Measurements from ENCODE around the gene MGAT5B. TPM values are rescaled to one million over a fixed set of nuclear protein-coding genes. Genes with fewer than 3 reads are reported as not detected.

Gene MGAT5B
- total and polyA plus RNA-seq, 9 of the 15 experiments (the other 6 are each of a cell fraction or from before 2014, with no cell fraction given): 0.09 to 0.43 (median 0.18) TPM; not detected in 4

GRCh38 chr17:76830987-76831715, 37.1 kb upstream of the MGAT5B start:
- no peaks in the 10 kb centered on the region for H3K9me3 ChIP-seq (replicated peaks; ENCODE audit: control insufficient read depth, insufficient read depth, low read depth, low read length)
- ChIA-PET POLR2A (interaction anchor here (0.9 kb wide), 1 partner anchor 26 kb away, joined by 3 read pairs; no protein-coding TSS in a partner anchor), CTCF (ENCODE audit: low intra/inter-chr PET ratio) (no interaction called here)
- no peaks in the 10 kb centered on the region for H4K20me1 ChIP-seq (replicated peaks; ENCODE audit: control insufficient read depth, insufficient read depth, low read length)
- no TSS peak for BruUV-seq (replicated peaks)
- DNase-seq (ENCODE audit: extremely low read depth in 1 of 4, low spot score in 3 of 4) (no peak), FAIRE-seq (no peak), ATAC-seq (no peak)
- H3K9ac ChIP-seq (ENCODE audit: insufficient read depth in 1 of 2, low read depth in 2 of 2, low read length in 2 of 2): no peak overlapping the region
- H3K36me3 ChIP-seq (ENCODE audit: control insufficient read depth, insufficient read depth, low read length): no peaks in the 10 kb centered on the region
- H3K4me2 ChIP-seq (ENCODE audit: insufficient read depth, low read length): no peak overlapping the region
- no peak overlapping the region for H2AFZ ChIP-seq (ENCODE audit: low read depth, low read length)
- in situ Hi-C loops (cut with MboI): no loop called here
- no peak overlapping the region for H3K27ac ChIP-seq (ENCODE audit: extremely low read depth, low read depth, low read length)
- TF ChIP-seq TAL1 (IDR thresholded peaks at IDR 0.05) (no peak), BCLAF1 (IDR thresholded peaks at IDR 0.05; ENCODE audit: borderline replicate concordance in 1 of 2, control insufficient read depth in 1 of 2, low read depth in 2 of 2, low read length in 1 of 2) (no peak), MECOM (CRISPR knock-in tag; IDR thresholded peaks at IDR 0.05) (no peak), TRIM28 (IDR thresholded peaks at IDR 0.05) (no peak), MTA3 (IDR thresholded peaks at IDR 0.05; ENCODE audit: borderline replicate concordance) (no peak), ARID4B (CRISPR knock-in tag; IDR thresholded peaks at IDR 0.05) (no peak), RBM39 (optimal IDR thresholded peaks at IDR 0.05; ENCODE audit: low read depth, low read length) (no peak), SLC30A9 (CRISPR knock-in tag; IDR thresholded peaks at IDR 0.05) (no peak), SAFB2 (IDR thresholded peaks at IDR 0.05; ENCODE audit: borderline replicate concordance, low read depth, low read length, severe bottlenecking) (no peak), ZNF830 (CRISPR knock-in tag; IDR thresholded peaks at IDR 0.05) (no peak), FOXA1 (IDR thresholded peaks at IDR 0.05; ENCODE audit: borderline replicate concordance) (no peak)
- intact Hi-C loops (cut with micrococcal nuclease): no loop called here
- no peaks in the 10 kb centered on the region for H3K9me1 ChIP-seq (ENCODE audit: control insufficient read depth, insufficient read depth, low read length)
- H3K4me1 ChIP-seq (replicated peaks in 1 of 2; ENCODE audit: control insufficient read depth in 2 of 2, insufficient read depth in 2 of 2, low read length in 2 of 2): peaks cover 7 to 15% of the 10 kb centered on the region in 2 experiments; a peak in 4 of 5 replicates
- H3K79me2 ChIP-seq (ENCODE audit: control insufficient read depth, insufficient read depth, low read length): no peaks in the 10 kb centered on the region
- H3K4me3 ChIP-seq: no peak overlapping the region
- 32% methylated on average over 10 of the region's 10 CpGs for WGBS (ENCODE audit: insufficient coverage, low coverage, missing lambda C conversion rate)
- peaks cover 2 to 16% of the 10 kb centered on the region in 2 experiments; a peak in 3 of 5 replicates for H3K27me3 ChIP-seq (ENCODE audit: control insufficient read depth in 2 of 2, insufficient read depth in 2 of 2, low read length in 2 of 2)
